Measurements from ENCODE around the gene NRXN2.

- TF ChIP-seq CTCF (IDR thresholded peaks at IDR 0.05) (no peak), POLR2A (IDR thresholded peaks at IDR 0.05) (no peak)
Measured at GRCh38 chr11:64760759-64761420, 37.9 kb upstream of the NRXN2 start.
